Vagina (tissue), 2 donors: ENCODE measurements around the gene NGEF.

Experiments used
- CTCF ChIP-seq, 3 experiments: fragments of 450-650 bp in 2 of 3; fragments of 200-600 bp in 1 of 3; sonication (generic) in 1 of 3; IDR thresholded peaks; one replicate each; pipeline ENCODE4 v1.5.1; 2017 to 2019; ENCODE audit warnings: antibody characterized with exemption in 3 of 3, mild to moderate bottlenecking in 2 of 3, moderate library complexity in 2 of 3
- POLR2A ChIP-seq, 2 donors: fragments of 450-650 bp; IDR thresholded peaks; one replicate each; pipeline ENCODE4 v1.6.1; 2017; ENCODE audit warnings: antibody characterized with exemption in 2 of 2, mild to moderate bottlenecking in 2 of 2, moderate library complexity in 2 of 2

- TF ChIP-seq CTCF (IDR thresholded peaks at IDR 0.05) (no peak), POLR2A (IDR thresholded peaks at IDR 0.05) (no peak)
Observed at GRCh38 chr2:233062451-233062850, 49.4 kb upstream of the NGEF start.
